Astrocyte of the hippocampus (primary cell): ENCODE results near the gene POC1A.

Source experiments
- DNase-seq: peaks from one replicate; pipeline ENCODE4 v3.0.0; 2011; ENCODE audit warnings: low read depth, low spot score

The POC1A gene

DNA sequence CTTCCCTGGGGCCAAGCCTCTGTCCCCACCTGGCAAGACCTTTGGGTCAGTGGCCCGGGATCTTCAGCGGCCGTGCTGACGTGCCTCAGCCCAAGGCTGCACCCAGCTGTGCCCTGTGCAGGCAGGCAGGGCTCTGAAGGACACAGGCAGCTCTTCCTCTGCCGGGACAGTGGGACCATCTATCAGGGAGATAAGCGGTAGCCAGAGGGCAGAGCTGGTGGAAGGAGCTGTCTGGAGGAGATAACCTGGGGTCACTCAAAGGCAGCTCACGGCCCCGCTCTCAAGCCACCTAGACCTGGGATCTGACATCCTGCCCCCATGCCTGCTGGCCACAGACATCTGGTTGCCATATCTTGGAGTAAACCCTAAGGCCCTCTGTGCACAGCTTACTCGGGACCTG is 125.2 kb downstream of the POC1A start:
- DNase-seq: no peak

DNA sequence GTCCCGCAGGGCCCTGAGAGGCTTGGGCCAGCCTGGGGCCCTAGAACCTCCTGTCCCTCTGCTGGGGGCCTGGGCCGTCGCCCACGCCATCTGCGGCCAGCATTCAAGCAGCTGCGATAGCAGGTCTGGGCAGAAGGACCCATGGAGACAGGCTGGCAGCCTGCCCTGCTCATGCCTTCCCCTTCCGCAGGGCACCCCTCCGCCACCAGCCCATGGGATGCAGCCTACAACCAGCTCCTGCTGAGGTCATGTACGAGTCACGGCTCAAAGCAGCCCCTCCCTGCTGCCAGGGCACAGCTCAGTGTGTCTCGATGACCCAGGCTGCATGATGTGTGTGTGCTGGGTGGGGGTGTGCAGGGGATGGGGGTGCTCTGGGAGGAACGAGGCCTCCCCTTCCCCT is 125.7 kb downstream of the POC1A start:
- DNase-seq: no peak

DNA sequence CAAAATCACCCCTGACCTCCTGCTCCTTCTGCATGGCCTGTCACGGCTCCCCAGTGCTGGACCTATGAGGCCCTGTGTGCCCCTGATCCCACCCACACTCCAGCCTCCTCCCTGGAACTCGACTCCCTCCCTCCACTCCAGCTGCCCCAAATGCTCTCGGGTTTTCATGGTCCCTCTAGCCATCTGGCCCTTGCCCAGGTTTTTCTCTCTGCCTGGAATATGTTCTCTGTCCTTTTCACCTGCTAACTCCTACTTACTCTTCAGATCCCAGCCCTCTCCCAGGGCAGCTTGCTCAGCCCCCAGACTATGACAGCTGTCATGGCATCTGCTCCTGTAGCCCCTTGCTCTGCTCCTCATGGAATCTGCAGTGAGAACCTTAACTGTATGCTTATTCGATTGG is 128.2 kb downstream of the POC1A start:
- DNase-seq: no peak

DNA sequence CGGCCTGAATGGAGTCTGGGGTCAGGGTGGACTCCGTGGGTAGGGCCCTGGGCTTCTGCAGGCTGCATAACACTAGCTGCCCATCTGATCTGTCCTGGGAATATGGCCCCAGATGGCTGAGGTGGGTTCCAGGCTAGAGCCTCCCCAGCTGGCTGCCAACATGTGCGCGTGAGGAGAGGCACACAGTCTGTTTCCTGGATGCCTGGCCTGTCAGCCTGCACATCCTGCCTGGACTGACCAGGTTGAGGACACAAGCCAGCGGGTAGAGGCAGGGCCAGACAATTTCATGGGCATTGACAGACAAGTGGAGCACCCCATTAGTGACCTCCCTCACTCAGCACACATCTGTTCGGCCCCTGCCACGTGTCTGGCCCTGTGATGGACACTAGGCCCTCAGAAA is 128.8 kb downstream of the POC1A start:
- DNase-seq: no peak
